ENCODE results near the gene HOXA10.

HOXA10 gene

DNA sequence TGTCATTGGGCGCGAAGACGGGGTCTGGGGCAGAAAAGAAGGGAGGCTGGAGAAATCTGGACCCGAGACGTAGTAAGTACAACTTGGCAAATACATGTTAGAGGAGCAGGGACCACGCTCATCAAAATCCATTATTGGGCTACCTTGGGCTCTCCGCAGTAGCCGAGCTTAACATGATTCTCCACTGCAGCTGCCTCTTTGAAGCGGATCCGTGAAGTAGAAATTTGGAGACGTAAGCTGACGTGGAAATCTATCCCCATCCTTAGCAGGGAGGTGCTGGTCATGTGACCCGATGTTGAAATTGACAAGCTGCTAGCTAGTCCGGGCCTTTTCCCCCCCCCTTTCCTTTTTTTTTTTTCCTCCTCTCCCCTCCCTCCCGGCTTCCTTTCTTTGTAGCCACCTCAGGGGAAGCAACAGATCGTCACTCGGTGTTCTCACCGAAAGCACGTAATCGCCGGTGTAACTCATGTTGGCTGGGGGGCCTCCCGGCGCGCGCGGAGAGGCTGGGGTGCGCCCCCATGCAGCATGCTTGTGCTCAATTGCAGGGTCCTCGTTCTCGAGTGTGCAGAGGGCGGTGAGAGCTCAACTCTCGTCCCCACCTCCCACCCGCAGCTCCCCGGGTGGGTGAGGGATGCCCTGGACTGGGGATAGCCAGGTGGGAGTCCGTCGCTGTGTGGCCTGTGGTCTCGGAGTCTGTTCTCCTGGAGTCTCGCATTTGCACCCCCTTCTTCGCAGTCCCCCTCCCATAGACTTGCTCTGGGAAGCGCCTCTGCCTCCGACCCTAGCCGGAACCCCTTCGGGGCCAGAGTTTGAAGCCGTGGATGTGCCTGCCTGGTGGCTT lies 11.1 kb upstream of the HOXA10 start, which contains the start of gene HOXA11:
Gene HOXA11 (minus strand): TSS at position 220 of the 841 bp plus-strand sequence. CDS start 88 bp downstream, at position 132.
- Histone ChIP-seq H3K36me3 (ENCODE audit: control insufficient read depth, insufficient read depth, low read length) (no peaks in the 10 kb centered on the region), H2AFZ (no peak within 1 kb of the TSS), H3K27ac (no peak within 1 kb of the TSS), H3K79me2 (no peaks in the 10 kb centered on the region), H3K4me1 (no peaks in the 10 kb centered on the region), H3K27me3 (ENCODE audit: control insufficient read depth, insufficient read depth, low read length) (peaks cover 42% of the 10 kb centered on the region), H3K9ac (no peak within 1 kb of the TSS), H3K4me3 (ENCODE audit: low read depth, low read length) (no peak within 1 kb of the TSS), H3K4me2 (ENCODE audit: low read length) (no peak within 1 kb of the TSS), H3K9me3 (ENCODE audit: control insufficient read depth, low read length) (no peaks in the 10 kb centered on the region)
- TF ChIP-seq, protein P1, sequence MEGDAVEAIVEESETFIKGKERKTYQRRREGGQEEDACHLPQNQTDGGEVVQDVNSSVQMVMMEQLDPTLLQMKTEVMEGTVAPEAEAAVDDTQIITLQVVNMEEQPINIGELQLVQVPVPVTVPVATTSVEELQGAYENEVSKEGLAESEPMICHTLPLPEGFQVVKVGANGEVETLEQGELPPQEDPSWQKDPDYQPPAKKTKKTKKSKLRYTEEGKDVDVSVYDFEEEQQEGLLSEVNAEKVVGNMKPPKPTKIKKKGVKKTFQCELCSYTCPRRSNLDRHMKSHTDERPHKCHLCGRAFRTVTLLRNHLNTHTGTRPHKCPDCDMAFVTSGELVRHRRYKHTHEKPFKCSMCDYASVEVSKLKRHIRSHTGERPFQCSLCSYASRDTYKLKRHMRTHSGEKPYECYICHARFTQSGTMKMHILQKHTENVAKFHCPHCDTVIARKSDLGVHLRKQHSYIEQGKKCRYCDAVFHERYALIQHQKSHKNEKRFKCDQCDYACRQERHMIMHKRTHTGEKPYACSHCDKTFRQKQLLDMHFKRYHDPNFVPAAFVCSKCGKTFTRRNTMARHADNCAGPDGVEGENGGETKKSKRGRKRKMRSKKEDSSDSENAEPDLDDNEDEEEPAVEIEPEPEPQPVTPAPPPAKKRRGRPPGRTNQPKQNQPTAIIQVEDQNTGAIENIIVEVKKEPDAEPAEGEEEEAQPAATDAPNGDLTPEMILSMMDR (IDR thresholded peaks at IDR 0.05) = no peak

DNA sequence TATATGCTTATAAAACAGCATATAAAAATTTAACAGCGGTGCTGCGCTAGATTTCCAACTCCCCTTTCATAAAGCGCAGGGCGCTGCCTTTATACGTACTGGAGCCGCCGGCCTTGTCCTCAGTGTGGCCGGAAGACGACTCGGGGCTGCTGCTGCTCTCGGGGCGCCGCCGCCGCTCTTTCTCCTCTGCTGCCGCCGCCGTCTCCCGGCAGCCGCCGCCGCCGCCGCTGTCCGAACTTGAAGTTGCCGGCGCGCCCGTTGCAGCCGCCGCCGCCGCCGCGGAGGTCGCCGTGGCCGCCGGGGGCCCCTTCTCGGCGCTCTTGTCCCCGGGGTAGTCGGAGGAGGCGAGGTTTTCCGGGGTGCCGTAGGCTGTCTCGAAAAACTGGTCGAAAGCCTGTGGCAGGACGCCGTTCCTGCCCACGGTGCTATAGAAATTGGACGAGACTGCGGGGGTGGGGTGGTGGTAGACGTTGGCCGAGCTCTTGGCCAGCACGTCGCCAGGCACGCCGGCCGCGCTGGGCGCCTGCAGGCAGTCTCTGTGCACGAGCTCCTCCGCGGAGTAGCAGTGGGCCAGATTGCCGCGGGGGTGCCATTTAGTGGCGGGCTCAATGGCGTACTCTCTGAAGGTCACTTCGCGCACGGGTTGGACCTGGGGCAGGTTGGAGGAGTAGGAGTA lies 10.4 kb upstream of the HOXA10 start:
- no peaks in the 10 kb centered on the region for H3K36me3 ChIP-seq (ENCODE audit: control insufficient read depth, insufficient read depth, low read length)
- no peak overlapping the region for H2AFZ ChIP-seq
- H3K9me3 ChIP-seq (ENCODE audit: control insufficient read depth, low read length) = no peaks in the 10 kb centered on the region
- TF ChIP-seq, protein P1 (IDR thresholded peaks at IDR 0.05) = no peak
- peaks cover 40% of the 10 kb centered on the region for H3K27me3 ChIP-seq (ENCODE audit: control insufficient read depth, insufficient read depth, low read length)
- no peak overlapping the region for H3K4me3 ChIP-seq (ENCODE audit: low read depth, low read length)
- no peaks in the 10 kb centered on the region for H3K79me2 ChIP-seq
- no peak overlapping the region for H3K4me2 ChIP-seq (ENCODE audit: low read length)
- H3K4me1 ChIP-seq = no peaks in the 10 kb centered on the region
- no peak overlapping the region for H3K9ac ChIP-seq
- H3K27ac ChIP-seq = no peak overlapping the region

GRCh38 chr7:27183682-27184336 lies 9.7 kb upstream of the HOXA10 start:
- Histone ChIP-seq H2AFZ (no peak overlapping the region), H3K9ac (no peak overlapping the region), H3K9me3 (ENCODE audit: control insufficient read depth, low read length) (no peaks in the 10 kb centered on the region), H3K27ac (no peak overlapping the region), H3K4me3 (ENCODE audit: low read depth, low read length) (no peak overlapping the region), H3K4me2 (ENCODE audit: low read length) (no peak overlapping the region), H3K36me3 (ENCODE audit: control insufficient read depth, insufficient read depth, low read length) (no peaks in the 10 kb centered on the region), H3K27me3 (ENCODE audit: control insufficient read depth, insufficient read depth, low read length) (peaks cover 40% of the 10 kb centered on the region), H3K4me1 (no peaks in the 10 kb centered on the region), H3K79me2 (no peaks in the 10 kb centered on the region)
- TF ChIP-seq, protein P1 (IDR thresholded peaks at IDR 0.05) = no peak

DNA sequence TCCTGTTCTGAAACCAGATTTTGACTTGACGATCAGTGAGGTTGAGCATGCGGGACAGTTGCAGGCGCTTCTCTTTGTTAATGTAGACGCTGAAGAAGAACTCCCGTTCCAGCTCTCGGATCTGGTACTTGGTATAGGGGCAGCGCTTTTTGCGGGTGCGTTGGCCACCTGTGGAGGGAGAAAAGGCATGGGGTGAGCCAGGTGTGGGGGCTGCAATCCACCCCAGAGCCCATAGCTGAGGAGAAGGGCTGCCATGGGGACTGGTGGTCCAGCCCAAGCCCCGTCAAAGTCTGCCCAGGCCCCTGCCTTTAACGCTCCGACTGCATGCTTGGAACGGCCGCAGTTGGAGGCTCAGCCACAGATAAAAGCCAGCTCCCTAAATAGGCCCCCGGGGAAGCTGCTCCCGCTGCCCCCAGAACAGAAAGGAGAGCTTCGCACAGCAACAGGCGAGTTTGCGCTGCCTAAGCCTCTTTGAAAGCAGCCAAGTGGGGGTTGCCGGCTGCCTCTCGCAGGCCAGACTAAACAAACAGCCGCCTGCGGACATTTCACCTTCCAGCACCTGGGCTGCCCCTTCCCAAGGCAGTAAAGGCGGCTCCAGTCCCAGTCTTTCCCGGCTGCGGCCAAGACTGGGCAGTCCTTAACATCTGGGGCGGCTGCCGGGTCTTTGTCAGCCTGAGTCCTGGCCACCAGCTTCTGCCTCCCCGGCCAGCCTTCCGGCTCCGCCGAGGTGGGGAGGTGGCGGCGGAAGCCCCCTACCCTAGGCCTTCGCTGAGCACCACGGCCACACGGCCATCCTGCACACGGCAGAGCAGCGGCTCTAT lies 9.0 kb upstream of the HOXA10 start:
- Histone ChIP-seq H3K27me3 (ENCODE audit: control insufficient read depth, insufficient read depth, low read length) (peaks cover 39% of the 10 kb centered on the region), H2AFZ (no peak overlapping the region), H3K36me3 (ENCODE audit: control insufficient read depth, insufficient read depth, low read length) (no peaks in the 10 kb centered on the region), H3K9me3 (ENCODE audit: control insufficient read depth, low read length) (no peaks in the 10 kb centered on the region), H3K79me2 (no peaks in the 10 kb centered on the region), H3K27ac (no peak overlapping the region), H3K9ac (no peak overlapping the region), H3K4me1 (no peaks in the 10 kb centered on the region), H3K4me2 (ENCODE audit: low read length) (no peak overlapping the region), H3K4me3 (ENCODE audit: low read depth, low read length) (no peak overlapping the region)
- TF ChIP-seq, protein P1 (IDR thresholded peaks at IDR 0.05) = no peak

Measured in parathyroid adenoma (tissue), 2 donors.